ENCODE measurements around the gene CLEC4C.
"Not testable (repeated sequence)": the region's sequence is repeated elsewhere in the genome, so short reads cannot be mapped to it uniquely, and the experiment has no call there.

The CLEC4C gene

GRCh38 chr12:7747246-7747645 is at the start of gene CLEC4C:
TSS of gene CLEC4C (minus strand) at chr12:7747375. CDS start at chr12:7747348, 27 bp downstream.
- Histone ChIP-seq H3K36me3 (ENCODE audit: insufficient read depth, low read depth, low read length) (no peaks in the 10 kb centered on the region), H3K9me3 (ENCODE audit: insufficient read depth, low read depth, low read length) (peaks cover 3% of the 10 kb centered on the region), H3K4me1 (ENCODE audit: insufficient read depth, low read length) (no peaks in the 10 kb centered on the region), H3K9ac (ENCODE audit: low read depth, low read length) (no peak within 1 kb of the TSS), H3K27me3 (ENCODE audit: insufficient read depth, low read length) (no peaks in the 10 kb centered on the region), H3K4me3 (ENCODE audit: low read length) (no peak within 1 kb of the TSS), H3K27ac (ENCODE audit: low read length) (no peak within 1 kb of the TSS)

DNA sequence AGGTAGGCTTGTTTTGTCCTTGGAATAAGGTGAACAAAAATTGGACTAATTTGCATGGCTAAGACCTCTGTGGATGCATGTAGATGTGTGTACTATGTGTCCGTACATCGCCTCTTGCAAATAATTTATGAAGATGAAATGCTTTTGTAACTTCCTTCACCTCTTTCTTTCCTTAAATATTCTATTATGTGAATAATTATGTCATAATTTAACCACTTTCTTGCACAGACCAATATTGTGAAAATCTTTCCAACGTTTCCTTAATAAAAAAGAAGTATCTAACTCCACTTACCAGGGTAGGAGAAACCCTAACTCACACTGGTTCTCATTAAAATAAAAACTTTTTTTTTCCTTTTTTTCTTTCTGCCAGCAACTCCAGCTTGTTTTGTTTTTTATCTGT is 46.0 kb upstream of the CLEC4C start:
- Histone ChIP-seq H3K4me1 (ENCODE audit: insufficient read depth, low read length) (peaks cover 19% of the 10 kb centered on the region), H3K27ac (ENCODE audit: low read length) (no peak overlapping the region), H3K9ac (ENCODE audit: low read depth, low read length) (no peak overlapping the region), H3K36me3 (ENCODE audit: insufficient read depth, low read depth, low read length) (peaks cover 51% of the 10 kb centered on the region), H3K27me3 (ENCODE audit: insufficient read depth, low read length) (no peaks in the 10 kb centered on the region), H3K4me3 (ENCODE audit: low read length) (no peak overlapping the region), H3K9me3 (ENCODE audit: insufficient read depth, low read depth, low read length) (no peaks in the 10 kb centered on the region)

DNA sequence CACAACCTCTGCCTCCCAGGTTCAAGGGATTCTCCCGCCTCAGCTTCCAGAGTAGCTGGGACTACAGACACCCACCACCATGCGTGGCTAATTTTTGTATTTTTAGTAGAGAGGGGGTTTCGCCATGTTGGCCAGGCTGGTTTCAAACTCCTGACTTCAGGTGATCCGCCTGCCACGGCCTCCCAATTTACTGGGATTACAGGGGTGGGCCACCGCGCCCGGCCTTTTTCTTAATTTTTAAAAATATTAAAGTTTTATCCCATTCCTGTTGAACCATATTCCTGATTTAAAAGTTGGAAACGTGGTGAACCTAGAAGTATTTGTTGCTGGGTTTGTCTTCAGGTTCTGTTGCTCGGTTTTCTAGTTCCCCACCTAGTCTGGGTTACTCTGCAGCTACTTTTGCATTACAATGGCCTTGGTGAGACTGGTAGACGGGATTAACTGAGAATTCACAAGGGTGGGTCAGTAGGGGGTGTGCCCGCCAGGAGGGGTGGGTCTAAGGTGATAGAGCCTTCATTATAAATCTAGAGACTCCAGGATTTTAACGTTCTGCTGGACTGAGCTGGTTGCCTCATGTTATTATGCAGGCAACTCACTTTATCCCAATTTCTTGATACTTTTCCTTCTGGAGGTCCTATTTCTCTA is 41.8 kb upstream of the CLEC4C start, which contains the start of gene NANOG:
Gene NANOG, plus strand, starts transcription at position 519 of the 645 bp plus-strand sequence. CDS start 213 bp downstream, outside the sequence.
- H3K4me3 ChIP-seq (ENCODE audit: low read length), result peak within 1 kb of the TSS; percentile 86
- peak within 1 kb of the TSS; percentile 80 for H3K27ac ChIP-seq (ENCODE audit: low read length)
- peaks cover 27% of the 10 kb centered on the region for H3K4me1 ChIP-seq (ENCODE audit: insufficient read depth, low read length)
- peaks cover 28% of the 10 kb centered on the region for H3K36me3 ChIP-seq (ENCODE audit: insufficient read depth, low read depth, low read length)
- not testable (repeated sequence) for H3K27me3 ChIP-seq (ENCODE audit: insufficient read depth, low read length); H3K9me3 ChIP-seq (ENCODE audit: insufficient read depth, low read depth, low read length)
- peak within 1 kb of the TSS; percentile 87; the same call in 1 of the 2 replicates for H3K9ac ChIP-seq (ENCODE audit: low read depth, low read length)

GRCh38 chr12:7788294-7788660 is 41.1 kb upstream of the CLEC4C start:
- Histone ChIP-seq H3K9ac (ENCODE audit: low read depth, low read length) (peak overlapping the region; percentile 79; the same call in 1 of the 2 replicates), H3K36me3 (ENCODE audit: insufficient read depth, low read depth, low read length) (peaks cover 20% of the 10 kb centered on the region), H3K27ac (ENCODE audit: low read length) (peak overlapping the region; percentile 80), H3K4me1 (ENCODE audit: insufficient read depth, low read length) (peaks cover 27% of the 10 kb centered on the region), H3K9me3 (ENCODE audit: insufficient read depth, low read depth, low read length) (no peaks in the 10 kb centered on the region), H3K4me3 (ENCODE audit: low read length) (peak overlapping the region; percentile 57), H3K27me3 (ENCODE audit: insufficient read depth, low read length) (no peaks in the 10 kb centered on the region)

GRCh38 chr12:7787574-7788293 is 40.6 kb upstream of the CLEC4C start:
- H3K27me3 ChIP-seq (ENCODE audit: insufficient read depth, low read length), result no peaks in the 10 kb centered on the region
- H3K36me3 ChIP-seq (ENCODE audit: insufficient read depth, low read depth, low read length), result peaks cover 15% of the 10 kb centered on the region; the same call in 1 of the 2 replicates
- H3K4me3 ChIP-seq (ENCODE audit: low read length), result peak overlapping the region; percentile 57
- H3K4me1 ChIP-seq (ENCODE audit: insufficient read depth, low read length), result peaks cover 27% of the 10 kb centered on the region
- H3K27ac ChIP-seq (ENCODE audit: low read length), result peak overlapping the region; percentile 80
- no peaks in the 10 kb centered on the region for H3K9me3 ChIP-seq (ENCODE audit: insufficient read depth, low read depth, low read length)
- H3K9ac ChIP-seq (ENCODE audit: low read depth, low read length), result peak overlapping the region; percentile 79

GRCh38 chr12:7784701-7785100 is 37.5 kb upstream of the CLEC4C start:
- no peak overlapping the region for H3K27ac ChIP-seq (ENCODE audit: low read length)
- 0 out of 2 replicates have a peak overlapping the region, but pooled peaks have one; percentile 24 for H3K9ac ChIP-seq (ENCODE audit: low read depth, low read length)
- H3K27me3 ChIP-seq (ENCODE audit: insufficient read depth, low read length), result no peaks in the 10 kb centered on the region
- H3K4me1 ChIP-seq (ENCODE audit: insufficient read depth, low read length), result peaks cover 20% of the 10 kb centered on the region
- no peak overlapping the region for H3K4me3 ChIP-seq (ENCODE audit: low read length)
- H3K9me3 ChIP-seq (ENCODE audit: insufficient read depth, low read depth, low read length), result no peaks in the 10 kb centered on the region
- no peaks in the 10 kb centered on the region for H3K36me3 ChIP-seq (ENCODE audit: insufficient read depth, low read depth, low read length)

- not testable (repeated sequence) for H3K27ac ChIP-seq (ENCODE audit: low read length); H3K9me3 ChIP-seq (ENCODE audit: insufficient read depth, low read depth, low read length); H3K9ac ChIP-seq (ENCODE audit: low read depth, low read length); H3K4me3 ChIP-seq (ENCODE audit: low read length); H3K27me3 ChIP-seq (ENCODE audit: insufficient read depth, low read length); H3K36me3 ChIP-seq (ENCODE audit: insufficient read depth, low read depth, low read length)
- peaks cover 18% of the 10 kb centered on the region for H3K4me1 ChIP-seq (ENCODE audit: insufficient read depth, low read length)
Observed at GRCh38 chr12:7783433-7783832, 36.3 kb upstream of the CLEC4C start.

DNA sequence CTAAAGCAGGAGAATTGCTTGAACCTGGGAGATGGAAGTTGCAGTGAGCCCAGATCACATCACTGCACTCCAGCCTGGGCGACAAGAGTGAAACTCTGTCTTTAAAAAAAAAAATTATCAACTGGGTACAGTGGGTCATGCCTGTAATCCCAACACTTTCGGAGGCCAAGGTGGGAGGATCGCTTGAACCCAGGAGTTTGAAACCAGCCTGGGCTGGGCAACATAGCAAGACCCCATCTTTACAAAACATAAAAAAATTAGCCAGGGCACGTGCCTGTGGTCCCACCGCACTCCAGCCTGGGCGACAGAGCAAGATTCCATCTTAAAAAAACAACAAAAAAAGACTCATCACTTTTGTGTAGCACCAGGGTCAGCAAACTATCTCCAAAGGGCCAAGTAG is 34.9 kb upstream of the CLEC4C start:
- no peak overlapping the region for H3K27ac ChIP-seq (ENCODE audit: low read length)

DNA sequence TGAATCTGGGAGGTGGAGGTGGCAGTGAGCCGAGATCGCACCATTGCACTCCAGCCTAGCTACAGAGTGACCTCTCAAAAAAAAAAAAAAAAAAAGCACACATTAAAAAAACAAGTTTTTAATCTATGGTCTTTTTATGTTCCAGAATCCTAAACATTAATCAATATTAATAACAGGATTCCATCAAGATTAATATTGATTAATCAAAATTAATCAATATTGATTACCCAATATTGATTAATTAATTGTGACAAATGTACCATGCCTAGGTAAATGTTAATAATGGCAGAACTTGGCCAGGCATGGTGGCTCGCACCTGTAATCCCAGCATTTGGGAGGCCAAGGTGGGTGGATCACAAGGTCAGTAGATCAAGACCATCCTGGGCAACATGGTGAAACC is 34.1 kb upstream of the CLEC4C start:
- Histone ChIP-seq H3K9ac (ENCODE audit: low read depth, low read length) (no peak overlapping the region), H3K27me3 (ENCODE audit: insufficient read depth, low read length) (no peaks in the 10 kb centered on the region), H3K27ac (ENCODE audit: low read length) (no peak overlapping the region), H3K4me3 (ENCODE audit: low read length) (no peak overlapping the region), H3K4me1 (ENCODE audit: insufficient read depth, low read length) (peaks cover 6% of the 10 kb centered on the region; the same call in 1 of the 2 replicates), H3K36me3 (ENCODE audit: insufficient read depth, low read depth, low read length) (no peaks in the 10 kb centered on the region), H3K9me3 (ENCODE audit: insufficient read depth, low read depth, low read length) (no peaks in the 10 kb centered on the region)

More for the DNA sequence above, 34.9 kb upstream of the CLEC4C start:
- Histone ChIP-seq H3K36me3 (ENCODE audit: insufficient read depth, low read depth, low read length) (no peaks in the 10 kb centered on the region), H3K27me3 (ENCODE audit: insufficient read depth, low read length) (no peaks in the 10 kb centered on the region), H3K4me1 (ENCODE audit: insufficient read depth, low read length) (peaks cover 9% of the 10 kb centered on the region; the same call in 1 of the 2 replicates), H3K4me3 (ENCODE audit: low read length) (no peak overlapping the region), H3K9me3 (ENCODE audit: insufficient read depth, low read depth, low read length) (no peaks in the 10 kb centered on the region), H3K9ac (ENCODE audit: low read depth, low read length) (no peak overlapping the region)

DNA sequence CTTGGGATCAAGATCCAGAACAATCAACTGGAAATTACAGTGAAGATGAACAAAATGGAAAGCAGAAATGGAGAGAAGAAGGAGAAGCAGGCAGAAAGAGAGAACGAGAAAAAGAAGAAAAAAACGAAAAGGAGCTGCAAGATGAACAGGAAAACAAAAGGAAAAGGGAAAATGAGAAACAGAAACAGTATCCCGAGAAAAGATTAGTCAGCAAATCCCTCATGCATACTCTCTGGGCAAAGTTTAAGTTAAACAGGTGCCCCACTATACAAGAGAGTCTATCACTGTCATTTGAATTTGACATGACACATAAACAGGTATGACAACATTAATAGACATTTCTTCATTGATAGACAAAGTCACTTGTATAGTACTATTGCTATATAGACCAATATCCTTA is 22.8 kb upstream of the CLEC4C start:
- H3K36me3 ChIP-seq (ENCODE audit: insufficient read depth, low read depth, low read length), result no peaks in the 10 kb centered on the region
- H3K9ac ChIP-seq (ENCODE audit: low read depth, low read length), result no peak overlapping the region
- no peak overlapping the region for H3K4me3 ChIP-seq (ENCODE audit: low read length)
- no peak overlapping the region for H3K27ac ChIP-seq (ENCODE audit: low read length)
- no peaks in the 10 kb centered on the region for H3K9me3 ChIP-seq (ENCODE audit: insufficient read depth, low read depth, low read length)
- H3K4me1 ChIP-seq (ENCODE audit: insufficient read depth, low read length), result no peaks in the 10 kb centered on the region
- H3K27me3 ChIP-seq (ENCODE audit: insufficient read depth, low read length), result 0 out of 2 replicates have a peak, but pooled peaks cover 4% of the 10 kb centered on the region

- Histone ChIP-seq H3K27me3 (ENCODE audit: insufficient read depth, low read length) (no peaks in the 10 kb centered on the region), H3K9ac (ENCODE audit: low read depth, low read length) (peak overlapping the region; percentile 74; the same call in 1 of the 2 replicates), H3K27ac (ENCODE audit: low read length) (peak overlapping the region; percentile 83), H3K36me3 (ENCODE audit: insufficient read depth, low read depth, low read length) (no peaks in the 10 kb centered on the region), H3K4me3 (ENCODE audit: low read length) (peak overlapping the region; percentile 52; the same call in 1 of the 2 replicates), H3K9me3 (ENCODE audit: insufficient read depth, low read depth, low read length) (no peaks in the 10 kb centered on the region), H3K4me1 (ENCODE audit: insufficient read depth, low read length) (peaks cover 15% of the 10 kb centered on the region; the same call in 1 of the 2 replicates)
Observed at GRCh38 chr12:7758766-7759140, 11.6 kb upstream of the CLEC4C start.

- H3K27ac ChIP-seq (ENCODE audit: low read length), result no peak overlapping the region
- H3K4me1 ChIP-seq (ENCODE audit: insufficient read depth, low read length), result peaks cover 15% of the 10 kb centered on the region; the same call in 1 of the 2 replicates
- no peaks in the 10 kb centered on the region for H3K9me3 ChIP-seq (ENCODE audit: insufficient read depth, low read depth, low read length)
- H3K27me3 ChIP-seq (ENCODE audit: insufficient read depth, low read length), result no peaks in the 10 kb centered on the region
- no peaks in the 10 kb centered on the region for H3K36me3 ChIP-seq (ENCODE audit: insufficient read depth, low read depth, low read length)
- H3K9ac ChIP-seq (ENCODE audit: low read depth, low read length), result no peak overlapping the region
- H3K4me3 ChIP-seq (ENCODE audit: low read length), result no peak overlapping the region
Observed at GRCh38 chr12:7756993-7757392, 9.8 kb upstream of the CLEC4C start.

Measured in iPS-20b (cell line).